ENCODE measurements around the gene NUTF2.
"Not testable (repeated sequence)": the region's sequence is repeated elsewhere in the genome, so short reads cannot be mapped to it uniquely, and the experiment has no call there.

NUTF2 gene

DNA sequence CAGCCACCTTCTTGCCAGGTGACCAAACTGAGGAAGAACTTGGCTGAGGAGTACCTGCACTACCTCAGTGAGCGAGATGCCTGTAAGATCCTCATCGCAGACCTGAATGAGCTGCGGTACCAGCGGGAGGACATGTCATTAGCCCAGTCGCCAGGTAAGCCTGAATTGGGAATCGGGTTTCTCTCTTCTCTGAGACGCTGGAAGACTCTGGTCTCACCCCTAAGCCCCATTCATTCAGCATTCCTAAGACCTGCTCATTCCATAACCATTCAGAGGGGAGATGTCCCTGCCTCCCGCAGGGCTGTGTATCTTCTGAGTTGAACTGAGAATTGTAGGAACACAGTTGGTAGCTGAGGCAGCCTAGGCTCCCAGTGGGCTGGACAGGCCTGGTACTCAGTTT is 21.6 kb upstream of the NUTF2 start:
- Mint-ChIP-seq H3K4me3 (no peak overlapping the region), H3K27me3 (ENCODE audit: low read depth) (no peaks in the 10 kb centered on the region), H3K9me3 (no peaks in the 10 kb centered on the region), H3K4me1 (ENCODE audit: low read depth) (no peaks in the 10 kb centered on the region), H3K36me3 (ENCODE audit: low read depth) (peaks cover 6% of the 10 kb centered on the region), H3K27ac (no peak overlapping the region)

DNA sequence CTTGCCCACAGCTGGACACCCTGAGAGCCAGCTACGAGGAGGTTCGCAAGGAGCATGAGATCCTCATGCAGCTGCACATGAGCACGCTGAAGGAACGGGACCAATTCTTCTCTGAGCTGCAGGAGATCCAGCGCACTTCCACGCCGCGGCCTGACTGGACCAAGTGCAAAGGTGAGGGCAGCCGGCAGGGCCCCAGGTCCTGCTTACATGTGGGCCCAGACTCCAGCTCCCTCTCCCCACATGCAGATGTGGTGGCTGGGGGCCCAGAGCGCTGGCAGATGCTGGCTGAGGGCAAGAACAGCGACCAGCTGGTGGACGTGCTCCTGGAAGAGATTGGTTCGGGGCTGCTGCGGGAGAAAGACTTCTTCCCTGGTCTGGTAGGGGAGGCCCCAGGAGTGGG is 20.8 kb upstream of the NUTF2 start:
- H3K4me3 Mint-ChIP-seq, result no peak overlapping the region
- no peaks in the 10 kb centered on the region for H3K27me3 Mint-ChIP-seq (ENCODE audit: low read depth)
- peaks cover 9% of the 10 kb centered on the region for H3K36me3 Mint-ChIP-seq (ENCODE audit: low read depth)
- H3K27ac Mint-ChIP-seq, result no peak overlapping the region
- H3K9me3 Mint-ChIP-seq, result no peaks in the 10 kb centered on the region
- H3K4me1 Mint-ChIP-seq (ENCODE audit: low read depth), result no peaks in the 10 kb centered on the region

DNA sequence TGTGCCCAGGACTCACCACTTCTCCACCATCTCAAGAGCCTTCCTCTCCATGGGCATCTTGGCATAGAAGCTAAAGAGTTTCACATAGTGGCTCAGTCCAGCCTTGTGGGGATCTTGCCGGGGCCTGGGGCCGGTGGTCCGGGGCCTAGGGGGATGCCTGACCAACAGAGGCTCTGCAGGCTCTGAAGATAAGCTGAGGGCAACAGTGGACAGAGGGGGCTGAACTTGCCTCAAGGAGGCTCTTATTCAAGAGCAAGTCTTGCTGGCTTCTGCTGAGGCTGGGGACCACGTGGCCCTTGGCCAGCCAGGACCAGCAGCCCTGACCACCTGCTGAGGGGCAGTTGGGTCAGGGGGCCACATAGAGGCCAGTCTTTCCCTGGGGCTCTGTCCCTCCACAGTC is 18.1 kb upstream of the NUTF2 start:
- H3K9me3 Mint-ChIP-seq, result no peaks in the 10 kb centered on the region
- no peak overlapping the region for H3K27ac Mint-ChIP-seq
- H3K4me3 Mint-ChIP-seq, result no peak overlapping the region
- H3K36me3 Mint-ChIP-seq (ENCODE audit: low read depth), result peaks cover 10% of the 10 kb centered on the region
- no peaks in the 10 kb centered on the region for H3K27me3 Mint-ChIP-seq (ENCODE audit: low read depth)
- peaks cover 9% of the 10 kb centered on the region for H3K4me1 Mint-ChIP-seq (ENCODE audit: low read depth)

GRCh38 chr16:67833030-67833414 is 13.7 kb upstream of the NUTF2 start:
- H3K27ac Mint-ChIP-seq, result no peak overlapping the region

DNA sequence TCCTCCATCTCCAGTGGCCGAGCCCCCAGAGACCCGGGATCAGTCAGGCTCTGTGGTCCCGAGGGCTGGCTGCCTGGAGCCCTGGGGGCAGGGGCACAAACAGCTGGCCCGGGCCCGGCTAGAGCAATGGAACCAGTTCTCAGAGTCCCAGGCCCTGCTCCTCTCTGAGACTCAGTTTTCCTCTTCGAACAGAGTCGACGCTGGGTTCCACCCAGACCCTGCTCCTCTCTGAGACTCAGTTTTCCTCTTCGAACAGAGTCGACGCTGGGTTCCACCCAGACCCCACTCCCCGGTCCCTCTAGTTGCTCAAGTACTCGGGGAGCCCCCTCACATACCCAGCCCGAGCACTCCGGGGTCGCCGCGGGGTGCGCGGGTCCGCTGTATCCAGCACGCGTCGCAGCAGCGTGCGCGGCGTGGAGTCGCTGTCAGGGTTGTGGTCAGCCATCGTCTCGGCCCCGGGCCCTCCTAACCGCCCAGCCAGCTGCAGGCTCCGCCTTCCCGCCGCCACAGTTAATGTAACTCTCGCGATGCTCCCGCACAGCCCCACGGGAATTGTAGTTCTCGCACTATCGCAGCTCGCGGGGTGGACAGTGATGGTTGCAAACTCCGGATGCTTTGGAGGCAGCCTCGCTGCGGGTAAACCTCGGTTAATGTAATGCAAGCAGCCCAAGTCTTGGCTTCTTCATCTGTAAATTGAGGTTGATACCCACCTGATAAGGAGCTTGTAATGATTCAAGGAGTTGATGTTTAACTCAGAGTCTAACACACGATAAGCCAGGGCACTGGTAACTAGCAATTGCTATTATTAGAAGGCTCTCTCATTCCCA is 13.1 kb upstream of the NUTF2 start:
- H3K27ac Mint-ChIP-seq, result peak overlapping the region; percentile 80
- H3K27me3 Mint-ChIP-seq (ENCODE audit: low read depth), result no peaks in the 10 kb centered on the region
- H3K4me1 Mint-ChIP-seq (ENCODE audit: low read depth), result peaks cover 14% of the 10 kb centered on the region
- no peaks in the 10 kb centered on the region for H3K9me3 Mint-ChIP-seq
- peaks cover 10% of the 10 kb centered on the region for H3K36me3 Mint-ChIP-seq (ENCODE audit: low read depth)
- H3K4me3 Mint-ChIP-seq, result peak overlapping the region; percentile 91

More at GRCh38 chr16:67833030-67833414, 13.7 kb upstream of the NUTF2 start:
- Mint-ChIP-seq H3K9me3 (no peaks in the 10 kb centered on the region), H3K4me1 (ENCODE audit: low read depth) (peaks cover 14% of the 10 kb centered on the region), H3K27me3 (ENCODE audit: low read depth) (no peaks in the 10 kb centered on the region), H3K4me3 (peak overlapping the region; percentile 91), H3K36me3 (ENCODE audit: low read depth) (peaks cover 10% of the 10 kb centered on the region)

DNA sequence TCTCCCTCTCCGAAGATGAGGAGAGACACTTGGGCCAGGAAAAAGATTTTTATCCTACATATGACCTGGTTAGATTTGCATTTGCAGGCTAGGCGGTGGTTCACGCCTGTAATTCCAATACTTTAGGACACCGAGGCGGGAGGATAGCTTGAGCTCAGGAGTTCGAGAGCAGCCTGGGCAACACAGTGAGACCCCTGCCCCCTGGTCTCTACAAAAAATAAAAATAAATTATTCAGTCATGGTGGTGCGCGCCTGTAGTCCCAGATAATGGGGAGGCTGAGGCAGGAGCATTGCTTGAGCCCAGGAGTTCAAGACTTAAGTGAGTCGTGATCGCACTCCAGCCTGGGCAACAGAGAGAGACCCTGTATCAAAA is 12.5 kb upstream of the NUTF2 start:
- H3K4me1 Mint-ChIP-seq (ENCODE audit: low read depth), result peaks cover 14% of the 10 kb centered on the region
- H3K9me3 Mint-ChIP-seq, result no peaks in the 10 kb centered on the region
- peak overlapping the region; percentile 91 for H3K4me3 Mint-ChIP-seq
- H3K27me3 Mint-ChIP-seq (ENCODE audit: low read depth), result no peaks in the 10 kb centered on the region
- peaks cover 7% of the 10 kb centered on the region for H3K36me3 Mint-ChIP-seq (ENCODE audit: low read depth)
- H3K27ac Mint-ChIP-seq, result no peak overlapping the region

DNA sequence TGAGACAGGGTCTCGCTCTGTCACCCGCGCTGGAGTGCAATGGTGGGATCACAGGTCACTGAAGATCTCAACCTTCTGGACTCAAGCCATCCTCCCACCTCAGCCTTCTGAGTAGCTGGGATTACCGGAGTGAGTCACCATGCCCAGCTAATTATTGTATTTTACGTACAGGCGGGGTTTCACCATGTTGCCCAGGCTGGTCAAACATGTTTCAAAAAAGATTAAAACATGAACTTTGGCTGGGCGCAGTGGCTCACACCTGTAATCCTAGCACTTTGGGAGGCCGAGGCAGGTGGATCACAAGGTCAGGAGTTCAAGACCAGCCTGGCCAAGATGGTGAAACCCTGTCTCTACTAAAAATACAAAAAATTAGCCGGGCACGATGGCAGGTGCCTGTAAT is 9.5 kb upstream of the NUTF2 start:
- H3K4me1 Mint-ChIP-seq (ENCODE audit: low read depth), result peaks cover 19% of the 10 kb centered on the region
- not testable (repeated sequence) for H3K27ac Mint-ChIP-seq; H3K36me3 Mint-ChIP-seq (ENCODE audit: low read depth); H3K9me3 Mint-ChIP-seq; H3K27me3 Mint-ChIP-seq (ENCODE audit: low read depth); H3K4me3 Mint-ChIP-seq

DNA sequence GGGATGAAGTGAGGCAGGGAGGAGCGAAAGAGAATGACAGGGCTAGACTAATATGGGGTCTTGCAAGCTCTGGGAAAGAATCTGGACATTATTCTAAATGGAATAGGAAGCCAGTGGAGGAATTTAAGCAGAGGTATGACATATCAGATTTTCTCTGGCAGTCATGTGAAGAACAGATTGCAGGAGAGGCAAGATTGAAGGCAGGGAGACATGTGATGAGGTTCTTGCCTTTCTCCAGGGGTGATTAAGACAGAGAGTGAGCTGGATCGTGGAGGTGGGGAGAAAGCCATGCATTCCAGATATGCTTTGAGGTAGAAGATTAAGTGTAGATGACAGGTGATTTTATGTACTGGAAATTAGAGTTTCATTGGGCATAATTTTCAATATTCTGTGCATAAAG is 8.9 kb upstream of the NUTF2 start:
- Mint-ChIP-seq H3K27me3 (ENCODE audit: low read depth) (no peaks in the 10 kb centered on the region), H3K9me3 (no peaks in the 10 kb centered on the region), H3K4me1 (ENCODE audit: low read depth) (peaks cover 14% of the 10 kb centered on the region), H3K36me3 (ENCODE audit: low read depth) (no peaks in the 10 kb centered on the region), H3K4me3 (no peak overlapping the region), H3K27ac (no peak overlapping the region)

GRCh38 chr16:67841198-67841815 is 5.4 kb upstream of the NUTF2 start:
- H3K27ac Mint-ChIP-seq, result peak overlapping the region; percentile 96
- H3K9me3 Mint-ChIP-seq, result no peaks in the 10 kb centered on the region
- peak overlapping the region; percentile 91 for H3K4me3 Mint-ChIP-seq
- H3K4me1 Mint-ChIP-seq (ENCODE audit: low read depth), result peaks cover 31% of the 10 kb centered on the region
- no peaks in the 10 kb centered on the region for H3K27me3 Mint-ChIP-seq (ENCODE audit: low read depth)
- peaks cover 4% of the 10 kb centered on the region for H3K36me3 Mint-ChIP-seq (ENCODE audit: low read depth)

DNA sequence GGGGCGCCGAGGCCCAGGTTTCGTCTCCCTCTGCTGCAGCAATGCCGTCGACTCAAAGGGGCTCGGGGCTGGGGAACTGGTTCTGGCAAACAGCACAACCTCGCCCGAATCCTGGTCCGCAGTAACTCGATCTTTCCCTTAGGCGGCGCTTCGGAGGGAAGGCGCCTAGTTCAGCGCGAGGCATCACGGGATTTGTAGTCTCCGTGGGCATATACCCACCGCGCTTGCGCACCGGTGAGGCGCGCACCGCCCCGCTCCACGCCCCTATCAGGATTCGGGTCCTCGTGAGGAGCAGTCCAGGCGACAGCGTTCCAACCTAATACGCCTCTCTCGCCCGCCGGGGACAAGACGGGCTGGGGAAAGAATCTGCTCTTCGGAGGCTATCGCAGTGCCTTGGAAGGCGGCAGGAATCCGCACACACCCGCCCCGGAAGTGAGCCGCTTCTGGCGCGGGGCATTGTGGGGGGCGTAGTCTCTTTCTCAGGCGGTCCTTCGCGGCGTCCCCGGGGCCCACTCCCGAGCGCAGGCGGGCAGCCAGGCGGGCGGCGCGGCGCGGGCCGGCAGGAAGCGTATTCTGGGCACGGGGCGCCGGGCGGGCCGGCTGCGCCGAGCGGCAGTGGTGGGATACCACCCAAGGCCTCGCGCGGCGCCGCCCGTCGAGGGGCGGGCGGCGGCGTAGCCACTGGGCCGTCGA is 4.8 kb upstream of the NUTF2 start, which contains the start of gene THAP11:
TSS of gene THAP11 (plus strand) at position 505 of the 693 bp plus-strand sequence. CDS start 235 bp downstream, outside the sequence.
- H3K36me3 Mint-ChIP-seq (ENCODE audit: low read depth), result peaks cover 4% of the 10 kb centered on the region

GRCh38 chr16:67842509-67843342 is 4.0 kb upstream of the NUTF2 start:
- Mint-ChIP-seq H3K4me1 (ENCODE audit: low read depth) (peaks cover 34% of the 10 kb centered on the region), H3K27ac (peak overlapping the region; percentile 95), H3K36me3 (ENCODE audit: low read depth) (peaks cover 4% of the 10 kb centered on the region), H3K27me3 (ENCODE audit: low read depth) (no peaks in the 10 kb centered on the region), H3K4me3 (peak overlapping the region; percentile 89), H3K9me3 (no peaks in the 10 kb centered on the region)

More for the DNA sequence above, 4.8 kb upstream of the NUTF2 start, which contains the start of gene THAP11:
- peak within 1 kb of the TSS; percentile 96 for H3K27ac Mint-ChIP-seq
- no peaks in the 10 kb centered on the region for H3K9me3 Mint-ChIP-seq
- H3K27me3 Mint-ChIP-seq (ENCODE audit: low read depth), result no peaks in the 10 kb centered on the region
- peak within 1 kb of the TSS; percentile 91 for H3K4me3 Mint-ChIP-seq
- H3K4me1 Mint-ChIP-seq (ENCODE audit: low read depth), result peaks cover 31% of the 10 kb centered on the region

DNA sequence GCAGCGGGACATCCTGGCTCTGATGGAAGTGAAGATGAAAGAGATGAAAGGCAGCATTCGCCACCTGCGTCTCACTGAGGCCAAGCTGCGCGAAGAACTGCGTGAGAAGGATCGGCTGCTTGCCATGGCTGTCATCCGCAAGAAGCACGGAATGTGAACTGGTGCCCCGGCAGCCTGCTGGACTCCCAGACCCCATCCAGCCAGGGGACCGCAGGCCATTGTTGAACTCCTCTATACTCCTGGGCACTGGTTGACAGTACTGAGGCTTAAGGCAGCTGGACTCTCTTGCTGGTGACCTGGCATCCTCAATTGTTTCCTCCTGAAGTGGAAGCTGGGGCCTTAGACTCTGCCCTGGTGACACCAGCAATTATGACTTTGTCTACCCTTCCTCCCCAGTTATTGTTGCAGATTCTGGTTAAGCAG is 3.4 kb upstream of the NUTF2 start:
- H3K36me3 Mint-ChIP-seq (ENCODE audit: low read depth), result peaks cover 4% of the 10 kb centered on the region
- H3K27ac Mint-ChIP-seq, result peak overlapping the region; percentile 95
- peaks cover 38% of the 10 kb centered on the region for H3K4me1 Mint-ChIP-seq (ENCODE audit: low read depth)
- peak overlapping the region; percentile 89 for H3K4me3 Mint-ChIP-seq
- no peaks in the 10 kb centered on the region for H3K27me3 Mint-ChIP-seq (ENCODE audit: low read depth)
- H3K9me3 Mint-ChIP-seq, result no peaks in the 10 kb centered on the region

GRCh38 chr16:67844497-67844896 is 2.2 kb upstream of the NUTF2 start:
- H3K36me3 Mint-ChIP-seq (ENCODE audit: low read depth), result peaks cover 4% of the 10 kb centered on the region
- peaks cover 41% of the 10 kb centered on the region for H3K4me1 Mint-ChIP-seq (ENCODE audit: low read depth)
- H3K9me3 Mint-ChIP-seq, result no peaks in the 10 kb centered on the region
- no peaks in the 10 kb centered on the region for H3K27me3 Mint-ChIP-seq (ENCODE audit: low read depth)
- peak overlapping the region; percentile 89 for H3K4me3 Mint-ChIP-seq
- peak overlapping the region; percentile 62 for H3K27ac Mint-ChIP-seq

Measured in T-helper 1 cell treated with Interleukin-12 subunit alpha and Interleukin-12 subunit beta and Interleukin-4 antibody, amounts not matched to agents 30 μg/mL and 1 μg/mL, for 36 hours (primary cell).